Measurements from ENCODE around the gene DARS2. TPM values are rescaled to one million over a fixed set of nuclear protein-coding genes. Genes with fewer than 3 reads are reported as not detected.
"Not testable (repeated sequence)": the region's sequence is repeated elsewhere in the genome, so short reads cannot be mapped to it uniquely, and the experiment has no call there.

DARS2 gene
- total RNA-seq, 1 donor from 2014 or later = 17.4 TPM

DNA sequence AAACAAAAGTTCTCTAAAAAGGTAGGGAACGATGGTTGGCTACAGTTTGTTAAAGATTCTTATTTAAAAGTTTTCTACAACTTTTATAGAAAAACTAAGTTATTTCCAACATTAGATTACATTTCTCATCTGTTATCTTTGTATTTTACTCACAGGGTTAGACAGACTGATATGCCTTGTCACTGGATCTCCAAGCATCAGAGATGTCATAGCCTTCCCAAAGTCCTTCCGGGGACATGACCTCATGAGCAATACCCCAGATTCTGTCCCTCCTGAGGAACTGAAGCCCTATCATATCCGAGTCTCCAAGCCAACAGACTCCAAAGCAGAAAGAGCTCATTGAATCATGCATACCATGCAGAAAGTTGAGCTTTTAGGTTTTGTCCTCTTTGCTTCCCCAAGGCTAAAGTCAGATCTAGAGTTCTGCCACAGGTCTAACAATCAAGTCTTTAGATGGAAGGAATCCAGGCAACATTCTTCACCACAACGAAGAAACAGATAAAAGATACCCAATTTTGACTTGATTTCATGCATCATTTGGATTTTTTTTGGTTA is 33.0 kb downstream of the DARS2 start:
- Histone ChIP-seq H3K4me3 (ENCODE audit: insufficient read depth, low read depth, low read length) (no peak overlapping the region), H3K4me1 (ENCODE audit: insufficient read depth, low read length) (peaks cover 12% of the 10 kb centered on the region), H3K4me2 (ENCODE audit: low read length) (no peak overlapping the region), H3K27me3 (ENCODE audit: insufficient read depth, low read length) (no peaks in the 10 kb centered on the region), H3K9me3 (ENCODE audit: insufficient read depth, low read depth, low read length) (no peaks in the 10 kb centered on the region), H2AFZ (ENCODE audit: low read depth, low read length) (no peak overlapping the region), H4K20me1 (ENCODE audit: insufficient read depth, low read length) (peaks cover 13% of the 10 kb centered on the region), H3K79me2 (ENCODE audit: insufficient read depth, low read length) (no peaks in the 10 kb centered on the region), H3K9ac (ENCODE audit: low read length) (no peak overlapping the region), H3K36me3 (ENCODE audit: insufficient read depth, low read length) (peaks cover 18% of the 10 kb centered on the region), H3K27ac (ENCODE audit: low read depth, low read length) (no peak overlapping the region)
- DNase-seq (ENCODE audit: low read depth) (no peak), FAIRE-seq (no peak)
- TF ChIP-seq, protein P1, sequence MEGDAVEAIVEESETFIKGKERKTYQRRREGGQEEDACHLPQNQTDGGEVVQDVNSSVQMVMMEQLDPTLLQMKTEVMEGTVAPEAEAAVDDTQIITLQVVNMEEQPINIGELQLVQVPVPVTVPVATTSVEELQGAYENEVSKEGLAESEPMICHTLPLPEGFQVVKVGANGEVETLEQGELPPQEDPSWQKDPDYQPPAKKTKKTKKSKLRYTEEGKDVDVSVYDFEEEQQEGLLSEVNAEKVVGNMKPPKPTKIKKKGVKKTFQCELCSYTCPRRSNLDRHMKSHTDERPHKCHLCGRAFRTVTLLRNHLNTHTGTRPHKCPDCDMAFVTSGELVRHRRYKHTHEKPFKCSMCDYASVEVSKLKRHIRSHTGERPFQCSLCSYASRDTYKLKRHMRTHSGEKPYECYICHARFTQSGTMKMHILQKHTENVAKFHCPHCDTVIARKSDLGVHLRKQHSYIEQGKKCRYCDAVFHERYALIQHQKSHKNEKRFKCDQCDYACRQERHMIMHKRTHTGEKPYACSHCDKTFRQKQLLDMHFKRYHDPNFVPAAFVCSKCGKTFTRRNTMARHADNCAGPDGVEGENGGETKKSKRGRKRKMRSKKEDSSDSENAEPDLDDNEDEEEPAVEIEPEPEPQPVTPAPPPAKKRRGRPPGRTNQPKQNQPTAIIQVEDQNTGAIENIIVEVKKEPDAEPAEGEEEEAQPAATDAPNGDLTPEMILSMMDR (IDR thresholded peaks at IDR 0.05; ENCODE audit: insufficient read depth, low read depth, low read length) = no peak
- TF ChIP-seq EZH2 (IDR thresholded peaks at IDR 0.05; ENCODE audit: insufficient read depth, low read length) = no peak
- no peak overlapping the region for H3K4me3 Mint-ChIP-seq (ENCODE audit: unreplicated experiment)
- no peak overlapping the region for H3K27ac Mint-ChIP-seq (ENCODE audit: unreplicated experiment)
- H3K9me3 Mint-ChIP-seq (ENCODE audit: unreplicated experiment) = no peaks in the 10 kb centered on the region
- peaks cover 17% of the 10 kb centered on the region for H3K4me1 Mint-ChIP-seq (ENCODE audit: low read depth, unreplicated experiment)
- no peaks in the 10 kb centered on the region for H3K27me3 Mint-ChIP-seq (ENCODE audit: low read depth, unreplicated experiment)
- peaks cover 8% of the 10 kb centered on the region for H3K36me3 Mint-ChIP-seq (ENCODE audit: low read depth, unreplicated experiment)

DNA sequence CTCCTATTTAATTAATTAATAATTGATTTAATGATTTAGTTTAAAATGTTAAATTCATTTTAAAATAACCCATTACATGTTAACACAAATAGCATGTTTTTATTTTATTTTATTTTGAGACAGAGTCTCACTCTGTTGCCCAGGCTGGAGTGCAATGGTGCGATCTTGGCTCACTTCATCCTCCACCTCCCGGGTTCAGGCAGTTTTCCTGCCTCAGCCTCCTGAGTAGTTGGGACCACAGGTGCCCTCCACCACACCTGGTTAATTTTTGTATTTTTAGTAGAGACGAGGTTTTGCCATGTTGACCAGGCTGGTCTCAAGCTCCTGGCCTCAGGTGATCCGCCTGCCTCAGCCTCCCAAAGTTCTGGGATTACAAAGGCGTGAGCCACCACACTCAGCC is 35.1 kb downstream of the DARS2 start:
- DNase-seq (ENCODE audit: low read depth); H3K27ac ChIP-seq (ENCODE audit: low read depth, low read length); H3K4me1 ChIP-seq (ENCODE audit: insufficient read depth, low read length); H3K27me3 ChIP-seq (ENCODE audit: insufficient read depth, low read length); H3K27me3 Mint-ChIP-seq (ENCODE audit: low read depth, unreplicated experiment); H3K4me3 ChIP-seq (ENCODE audit: insufficient read depth, low read depth, low read length); H3K9me3 Mint-ChIP-seq (ENCODE audit: unreplicated experiment); H3K9me3 ChIP-seq (ENCODE audit: insufficient read depth, low read depth, low read length); H2AFZ ChIP-seq (ENCODE audit: low read depth, low read length); H3K9ac ChIP-seq (ENCODE audit: low read length); H3K27ac Mint-ChIP-seq (ENCODE audit: unreplicated experiment); FAIRE-seq; H3K4me3 Mint-ChIP-seq (ENCODE audit: unreplicated experiment); H3K4me2 ChIP-seq (ENCODE audit: low read length): not testable (repeated sequence)
- H4K20me1 ChIP-seq (ENCODE audit: insufficient read depth, low read length) = peaks cover 34% of the 10 kb centered on the region
- peaks cover 25% of the 10 kb centered on the region for H3K36me3 ChIP-seq (ENCODE audit: insufficient read depth, low read length)
- H3K79me2 ChIP-seq (ENCODE audit: insufficient read depth, low read length) = peaks cover 10% of the 10 kb centered on the region
- peaks cover 13% of the 10 kb centered on the region for H3K36me3 Mint-ChIP-seq (ENCODE audit: low read depth, unreplicated experiment)
- H3K4me1 Mint-ChIP-seq (ENCODE audit: low read depth, unreplicated experiment) = peaks cover 21% of the 10 kb centered on the region

DNA sequence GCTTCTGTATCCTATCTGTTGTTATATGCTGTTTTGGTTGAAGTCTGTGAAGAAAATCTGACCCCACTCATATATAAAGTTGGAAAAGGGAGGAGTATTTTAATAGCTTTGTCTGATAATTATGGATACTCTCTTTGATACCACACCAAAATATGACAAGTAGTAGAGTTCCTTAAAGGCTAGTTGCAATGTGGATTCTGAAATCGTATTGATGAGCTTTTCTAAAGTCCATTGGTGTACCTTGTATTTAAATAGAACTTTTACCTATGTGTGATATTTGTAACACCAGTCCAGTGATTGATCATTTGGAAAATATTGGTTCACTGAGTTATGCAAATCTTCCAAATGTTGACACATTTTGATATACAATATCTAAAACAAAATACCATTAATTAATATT is 35.6 kb downstream of the DARS2 start:
- DNase-seq (ENCODE audit: low read depth) = no peak
- Histone ChIP-seq H3K79me2 (ENCODE audit: insufficient read depth, low read length) (peaks cover 16% of the 10 kb centered on the region), H3K36me3 (ENCODE audit: insufficient read depth, low read length) (peaks cover 30% of the 10 kb centered on the region), H3K27ac (ENCODE audit: low read depth, low read length) (no peak overlapping the region), H3K9me3 (ENCODE audit: insufficient read depth, low read depth, low read length) (no peaks in the 10 kb centered on the region), H3K4me3 (ENCODE audit: insufficient read depth, low read depth, low read length) (no peak overlapping the region), H3K4me2 (ENCODE audit: low read length) (no peak overlapping the region), H4K20me1 (ENCODE audit: insufficient read depth, low read length) (peaks cover 39% of the 10 kb centered on the region), H3K27me3 (ENCODE audit: insufficient read depth, low read length) (no peaks in the 10 kb centered on the region), H3K4me1 (ENCODE audit: insufficient read depth, low read length) (peaks cover 3% of the 10 kb centered on the region), H3K9ac (ENCODE audit: low read length) (no peak overlapping the region), H2AFZ (ENCODE audit: low read depth, low read length) (no peak overlapping the region)
- Mint-ChIP-seq H3K27ac (ENCODE audit: unreplicated experiment) (no peak overlapping the region), H3K4me1 (ENCODE audit: low read depth, unreplicated experiment) (peaks cover 23% of the 10 kb centered on the region), H3K4me3 (ENCODE audit: unreplicated experiment) (no peak overlapping the region), H3K9me3 (ENCODE audit: unreplicated experiment) (no peaks in the 10 kb centered on the region), H3K27me3 (ENCODE audit: low read depth, unreplicated experiment) (no peaks in the 10 kb centered on the region), H3K36me3 (ENCODE audit: low read depth, unreplicated experiment) (peaks cover 16% of the 10 kb centered on the region)
- no peak for FAIRE-seq
- TF ChIP-seq, protein P1 (IDR thresholded peaks at IDR 0.05; ENCODE audit: insufficient read depth, low read depth, low read length) = no peak
- no peak for TF ChIP-seq EZH2 (IDR thresholded peaks at IDR 0.05; ENCODE audit: insufficient read depth, low read length)
